Activated CD4-positive, alpha-beta T cell treated with anti-CD3 and anti-CD28 coated beads, Interleukin-10, Interleukin-2, amounts not matched to agents 100 ng/mL and 50 ng/mL, durations not matched to agents 16 hours and 8 hours (primary cell): Measurements from ENCODE around the gene SESN1.
A peak's percentile ranks its signal among the peaks of the same experiment; 100 is the strongest.

Experiments used
- DNase-seq: peaks from one replicate; pipeline ENCODE4 v3.0.0-alpha.2; 2020

The SESN1 gene

GRCh38 chr6:109024368-109024767, 70.3 kb downstream of the SESN1 start:
- DNase-seq: no peak

DNA sequence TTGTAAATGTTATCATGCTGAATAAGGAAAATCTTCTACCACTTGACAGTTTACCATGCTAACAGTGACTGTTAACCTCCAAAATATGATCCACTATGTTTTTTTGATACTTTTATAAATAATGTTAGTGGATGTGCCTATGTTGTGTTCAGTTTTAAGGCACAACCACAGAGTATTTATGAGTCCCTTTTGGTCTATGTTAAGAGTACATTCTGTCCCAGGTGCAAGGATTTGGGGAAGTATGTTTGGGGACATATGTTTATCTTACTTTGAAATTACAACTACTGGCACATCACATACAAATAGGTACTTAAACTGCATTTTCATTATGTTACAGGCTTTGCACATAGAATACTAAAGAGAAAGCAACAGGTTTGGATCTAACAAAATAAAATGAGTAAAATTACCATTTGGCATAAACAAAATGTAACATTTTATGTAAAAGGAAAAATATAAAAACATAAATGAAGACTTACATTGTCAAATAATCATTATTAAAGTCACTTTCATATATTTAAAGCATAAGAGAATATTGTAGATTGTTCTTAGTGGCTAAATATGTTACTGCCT, 71.2 kb downstream of the SESN1 start:
- no peak for DNase-seq

GRCh38 chr6:109021870-109022269, 72.8 kb downstream of the SESN1 start:
- no peak for DNase-seq

- no peak for DNase-seq
Observed at GRCh38 chr6:109019911-109020310, 74.7 kb downstream of the SESN1 start.

- no peak for DNase-seq
Observed at GRCh38 chr6:109015176-109015575, 79.5 kb downstream of the SESN1 start.

GRCh38 chr6:109014606-109015005, 80.0 kb downstream of the SESN1 start:
- DNase-seq: no peak

GRCh38 chr6:109013656-109014305, 80.9 kb downstream of the SESN1 start:
- DNase-seq: no peak

GRCh38 chr6:109010705-109011102, 83.9 kb downstream of the SESN1 start:
- no peak for DNase-seq

DNA sequence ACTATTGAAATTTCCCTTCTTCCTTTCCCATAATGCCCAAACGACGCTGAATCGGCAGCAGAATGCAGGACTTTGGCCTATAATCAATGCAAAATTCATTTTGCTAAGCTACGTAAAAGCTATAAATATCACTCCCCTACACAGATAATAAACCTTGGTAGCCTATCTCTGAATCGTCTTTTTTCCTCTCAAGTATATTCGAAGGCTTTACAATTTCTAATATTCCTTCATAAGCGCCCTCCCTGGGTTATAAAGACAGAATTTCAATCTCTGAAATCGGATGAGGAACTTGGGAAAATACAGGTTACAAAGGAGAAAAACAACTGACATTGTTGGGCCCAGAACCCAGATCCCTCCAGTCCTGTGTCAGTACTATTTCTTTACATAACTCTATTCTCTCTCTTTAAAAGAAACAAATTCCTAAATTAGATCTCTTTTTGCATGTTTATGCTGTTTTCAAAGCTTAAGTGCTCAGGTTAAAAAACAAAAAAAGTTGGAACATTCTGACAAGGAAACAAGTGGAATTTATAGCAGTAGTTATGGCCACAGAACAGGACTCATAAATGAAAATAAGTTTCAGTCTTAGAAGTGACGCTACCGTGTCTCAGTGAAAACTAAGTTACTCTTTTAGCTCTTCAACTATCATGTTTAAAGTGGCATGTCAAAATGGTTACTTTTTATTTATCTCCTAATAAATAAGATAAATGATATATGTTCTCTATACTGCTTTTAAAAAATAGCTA, 84.5 kb downstream of the SESN1 start:
- no peak for DNase-seq

DNA sequence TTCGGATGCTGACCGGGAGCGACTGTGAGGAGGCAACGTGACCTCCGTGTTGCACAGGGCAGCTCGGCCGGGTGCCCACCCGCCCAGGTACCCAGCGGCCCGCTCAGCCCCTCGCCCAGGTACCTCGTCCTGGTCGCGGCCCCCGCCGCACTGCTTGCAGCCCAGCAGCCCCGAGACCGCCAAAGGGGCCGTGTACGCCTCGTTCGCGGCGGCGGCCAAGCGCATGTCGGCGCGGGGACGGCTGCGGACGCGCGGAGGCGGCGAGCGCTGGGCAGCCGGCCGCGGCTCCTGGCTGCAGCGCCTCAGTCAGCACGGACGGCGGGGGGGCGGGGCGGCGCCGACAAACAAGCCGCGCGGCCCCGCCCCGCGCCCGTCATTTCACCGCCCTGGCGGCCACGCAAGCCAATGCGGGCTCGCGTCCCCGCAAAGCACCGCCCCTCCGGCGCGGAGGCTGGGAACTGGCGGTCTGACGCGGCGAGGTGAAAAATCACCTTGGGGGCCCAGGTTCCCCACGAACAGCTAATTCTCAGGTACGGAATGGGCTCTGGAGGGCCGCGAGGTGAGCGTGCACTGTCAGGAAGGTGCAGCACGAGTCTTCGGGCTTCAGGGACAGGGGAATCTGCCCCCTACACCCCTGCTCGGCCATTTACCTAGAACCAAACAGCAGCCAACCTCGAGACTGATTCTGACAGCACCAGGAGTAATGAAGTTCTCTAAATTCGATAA, 85.2 kb downstream of the SESN1 start:
- DNase-seq: peak; percentile 91

- DNase-seq: peak; percentile 28
Observed at GRCh38 chr6:109008537-109009235, 86.0 kb downstream of the SESN1 start.

DNA sequence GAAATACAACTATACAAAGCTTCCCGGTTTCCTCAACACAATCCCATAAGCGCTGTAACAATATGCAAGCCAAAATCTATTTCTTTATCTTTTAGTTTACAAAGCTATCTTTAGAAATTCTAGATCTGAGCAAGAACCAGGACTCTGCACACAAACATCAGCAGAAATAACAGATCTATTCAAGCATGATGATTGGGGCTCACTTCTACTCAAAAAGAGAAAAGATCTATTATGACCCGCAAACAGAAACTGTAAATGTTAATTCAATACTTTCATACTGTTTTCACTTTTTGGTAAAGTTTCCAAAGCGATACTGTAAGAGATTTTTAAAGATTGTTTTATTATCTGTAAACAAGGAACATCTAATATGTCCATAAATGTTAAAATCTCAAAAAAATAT, 86.6 kb downstream of the SESN1 start:
- DNase-seq: peak; percentile 7

- no peak for DNase-seq
Observed at GRCh38 chr6:109007521-109007920, 87.1 kb downstream of the SESN1 start.

GRCh38 chr6:109006818-109007217, 87.8 kb downstream of the SESN1 start:
- DNase-seq: no peak

DNA sequence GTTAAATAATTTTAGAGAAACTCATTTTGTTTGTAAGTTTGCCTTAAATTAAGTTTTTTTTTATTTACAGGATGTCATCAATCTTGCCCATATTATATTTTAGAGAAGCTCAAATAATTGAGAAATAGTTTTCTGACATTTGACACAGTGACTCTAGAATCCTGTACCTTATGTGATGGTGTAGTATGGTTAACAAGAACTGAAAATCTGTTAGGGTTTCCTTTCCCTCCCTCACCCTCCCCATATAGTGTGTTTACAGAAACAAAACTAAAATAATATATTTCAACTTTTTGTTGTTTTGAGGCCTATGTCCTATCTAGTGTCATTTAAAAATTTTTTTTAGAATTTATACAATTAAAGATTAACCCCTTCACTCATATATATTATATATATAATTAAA, 91.8 kb downstream of the SESN1 start:
- DNase-seq: no peak

GRCh38 chr6:109002051-109002697, 92.5 kb downstream of the SESN1 start:
- no peak for DNase-seq

DNA sequence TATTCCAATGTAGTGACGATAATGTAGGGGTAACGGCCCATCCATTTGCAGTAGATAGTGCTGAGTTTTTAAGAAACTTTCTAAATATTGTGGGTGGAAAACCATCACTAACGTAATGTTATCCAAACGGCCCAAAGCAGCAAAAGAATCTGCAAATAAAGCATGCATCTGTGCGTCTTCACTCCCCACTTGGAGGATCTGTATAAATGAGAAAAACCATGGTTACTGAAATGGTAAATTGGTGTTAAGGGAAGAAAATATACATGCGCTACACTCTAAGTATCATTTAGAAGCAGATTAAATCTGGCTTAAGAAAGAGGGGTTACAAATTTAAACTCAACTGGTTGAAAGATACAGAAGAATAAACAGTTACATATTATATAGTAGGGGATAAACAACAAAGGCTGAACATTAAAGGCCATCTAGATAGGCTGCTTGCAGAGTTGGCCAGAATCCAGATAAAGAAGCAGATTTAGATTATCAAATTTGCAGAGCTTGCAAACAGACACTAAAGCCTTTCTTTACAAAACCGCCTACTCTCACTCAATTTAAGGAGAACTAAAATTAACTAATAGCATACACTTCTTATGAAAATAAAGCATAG, 93.3 kb downstream of the SESN1 start:
- no peak for DNase-seq

GRCh38 chr6:109000289-109000688, 94.4 kb downstream of the SESN1 start:
- no peak for DNase-seq

DNA sequence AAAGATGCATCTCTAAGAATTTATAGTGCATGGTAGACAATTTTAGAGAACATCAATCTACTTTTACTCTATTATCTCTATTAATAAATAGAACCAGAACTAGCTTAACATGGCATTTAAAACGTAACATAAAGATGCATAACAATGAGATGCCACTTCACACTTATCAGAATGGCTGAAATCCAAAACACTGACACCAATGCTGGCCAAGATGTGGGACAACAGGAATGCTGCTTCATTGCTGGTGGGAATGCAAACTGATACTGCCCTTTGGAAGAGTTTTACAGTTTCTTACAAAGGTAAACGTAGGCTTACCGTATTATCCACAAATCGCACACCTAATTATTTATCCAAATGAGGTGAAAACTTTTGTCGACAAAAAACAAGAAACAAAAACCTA, 95.2 kb downstream of the SESN1 start:
- DNase-seq: no peak

DNA sequence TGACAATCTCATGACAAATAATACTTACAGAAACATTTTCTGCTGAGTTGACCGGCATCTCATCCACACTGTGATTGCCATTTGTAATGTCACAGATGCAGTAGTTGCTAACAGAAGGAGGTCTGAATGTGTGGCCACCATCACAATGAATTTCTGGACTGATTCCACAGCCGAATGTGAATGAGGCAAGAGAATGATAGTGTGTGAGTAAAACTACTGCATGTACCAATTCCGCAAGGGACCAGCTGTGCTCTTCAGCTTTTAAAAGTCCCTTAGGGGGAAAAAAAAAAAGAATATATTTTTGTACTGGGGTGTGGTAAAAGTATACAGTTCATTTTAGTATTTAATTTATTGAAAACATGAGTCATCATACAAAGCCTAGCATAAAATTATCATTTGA, 96.2 kb downstream of the SESN1 start:
- DNase-seq: no peak

DNA sequence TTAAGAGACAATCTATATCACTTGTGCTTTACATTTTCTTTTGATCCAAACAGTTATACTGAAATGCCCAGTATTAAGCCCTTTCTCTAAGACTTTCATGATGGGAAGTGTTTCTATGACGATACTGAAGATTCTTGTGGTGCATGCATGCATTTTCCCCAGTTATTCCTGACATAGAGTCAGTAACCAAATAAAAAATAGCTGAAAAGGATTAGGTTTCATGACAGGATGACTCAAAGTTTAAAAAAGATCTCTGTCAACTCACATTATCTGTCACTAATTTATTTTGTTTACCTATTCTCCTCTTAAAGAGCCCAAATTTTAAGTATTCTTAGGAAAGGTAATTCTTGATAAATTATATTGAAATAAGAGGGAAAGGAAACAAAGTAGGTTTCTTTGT, 98.4 kb downstream of the SESN1 start:
- no peak for DNase-seq

GRCh38 chr6:108995296-108995695, 99.3 kb downstream of the SESN1 start:
- DNase-seq: no peak
